WI38 (cell line): ENCODE results near the gene TBC1D24.
"Not testable (repeated sequence)": the region's sequence is repeated elsewhere in the genome, so short reads cannot be mapped to it uniquely, and the experiment has no call there.

ENCODE experiments used
- H3K4me3 ChIP-seq: 2 replicates; pipeline ENCODE4 v1.5.1; 2011; ENCODE audit warnings: low read depth, mild to moderate bottlenecking, control low read depth, low read length
- CTCF ChIP-seq: IDR thresholded peaks from 2 replicates; pipeline ENCODE4 v1.5.1; 2012; ENCODE audit warnings: low read depth, mild to moderate bottlenecking, control low read depth, low read length

The TBC1D24 gene

GRCh38 chr16:2429771-2430663 is 44.9 kb upstream of the TBC1D24 start:
- H3K4me3 ChIP-seq = peak overlapping the region; percentile 85
- TF ChIP-seq CTCF = no peak

GRCh38 chr16:2432286-2432685 is 42.6 kb upstream of the TBC1D24 start:
- no peak overlapping the region for H3K4me3 ChIP-seq
- TF ChIP-seq CTCF = no peak

GRCh38 chr16:2432801-2433505 is 42.0 kb upstream of the TBC1D24 start:
- TF ChIP-seq CTCF = no peak

GRCh38 chr16:2435236-2435635 is 39.7 kb upstream of the TBC1D24 start:
- H3K4me3 ChIP-seq = not testable (repeated sequence)

More at GRCh38 chr16:2432801-2433505, 42.0 kb upstream of the TBC1D24 start:
- H3K4me3 ChIP-seq = no peak overlapping the region

- no peak overlapping the region for H3K4me3 ChIP-seq
- TF ChIP-seq CTCF = no peak
These were observed 38.8 kb upstream of the TBC1D24 start for GRCh38 chr16:2436110-2436509.

- H3K4me3 ChIP-seq = no peak overlapping the region
- TF ChIP-seq CTCF = no peak
These were observed 37.7 kb upstream of the TBC1D24 start for GRCh38 chr16:2437032-2437790.

GRCh38 chr16:2438121-2438520 is 36.8 kb upstream of the TBC1D24 start:
- H3K4me3 ChIP-seq = no peak overlapping the region
- no peak for TF ChIP-seq CTCF
